Trophoblast cell (in vitro differentiated cells and primary cell): ENCODE data around the gene FRMD8.

Experiments
- DNase-seq, 2 donors: peaks; one replicate each; pipeline ENCODE4 v3.0.0-alpha.2; 2016
- H2AFZ ChIP-seq: 2 replicates; pipeline ENCODE4 v1.6.1; 2013; ENCODE audit warnings: low read length, moderate library complexity, mild to moderate bottlenecking; ENCODE audit not compliant: insufficient read depth, poor library complexity
- H2AK5ac ChIP-seq: 2 replicates; pipeline ENCODE4 v1.6.1; 2013; ENCODE audit warnings: mild to moderate bottlenecking, low read length
- H2BK120ac ChIP-seq: 2 replicates; pipeline ENCODE4 v1.6.1; 2013; ENCODE audit warnings: low read length, mild to moderate bottlenecking, moderate library complexity; ENCODE audit not compliant: insufficient read depth, poor library complexity
- H2BK12ac ChIP-seq: 2 replicates; pipeline ENCODE4 v1.6.1; 2013; ENCODE audit warnings: mild to moderate bottlenecking, low read length, moderate library complexity
- H2BK5ac ChIP-seq: 2 replicates; pipeline ENCODE4 v1.6.1; 2013; ENCODE audit warnings: low read length, low read depth, moderate library complexity, mild to moderate bottlenecking; ENCODE audit not compliant: poor library complexity
- H3K14ac ChIP-seq: 2 replicates; pipeline ENCODE4 v1.6.1; 2013; ENCODE audit warnings: mild to moderate bottlenecking, low read length
- H3K18ac ChIP-seq: 2 replicates; pipeline ENCODE4 v1.6.1; 2013; ENCODE audit warnings: mild to moderate bottlenecking, low read length
- H3K23ac ChIP-seq: 2 replicates; pipeline ENCODE4 v1.6.1; 2013; ENCODE audit warnings: low read length
- H3K27ac ChIP-seq: 2 replicates; pipeline ENCODE4 v1.5.1; 2013; ENCODE audit warnings: low read depth, mild to moderate bottlenecking, inconsistent platforms, low read length, moderate library complexity
- H3K27me3 ChIP-seq: 2 replicates; pipeline ENCODE4 v1.6.1; 2013; ENCODE audit warnings: inconsistent platforms, mild to moderate bottlenecking, low read length, moderate library complexity; ENCODE audit not compliant: insufficient read depth
- H3K36me3 ChIP-seq, 2 experiments: 1 replicate in 1 of 2; 2 replicates in 1 of 2; pipeline ENCODE4 v1.6.1; 2013; ENCODE audit warnings: low read length in 2 of 2, mild to moderate bottlenecking in 2 of 2, moderate library complexity in 1 of 2; ENCODE audit not compliant: insufficient read depth in 2 of 2, control insufficient read depth in 1 of 2
- H3K4ac ChIP-seq: 2 replicates; pipeline ENCODE4 v1.6.1; 2013; ENCODE audit warnings: low read depth, mild to moderate bottlenecking, low read length, moderate library complexity
- H3K4me1 ChIP-seq, 2 experiments: 1 replicate in 1 of 2; 2 replicates in 1 of 2; pipeline ENCODE4 v1.6.1; 2013; ENCODE audit warnings: low read length in 2 of 2, mild to moderate bottlenecking in 2 of 2, moderate library complexity in 1 of 2; ENCODE audit not compliant: insufficient read depth in 2 of 2, control insufficient read depth in 1 of 2
- H3K4me2 ChIP-seq: 2 replicates; pipeline ENCODE4 v1.6.1; 2013; ENCODE audit warnings: inconsistent platforms, mild to moderate bottlenecking, low read length, moderate library complexity
- H3K4me3 ChIP-seq: 2 replicates; pipeline ENCODE4 v1.5.1; 2013; ENCODE audit warnings: mild to moderate bottlenecking, low read depth, low read length, inconsistent platforms
- H3K79me1 ChIP-seq: one replicate; pipeline ENCODE4 v1.6.1; 2013; ENCODE audit warnings: low read length
- H3K79me2 ChIP-seq: 2 replicates; pipeline ENCODE4 v1.6.1; 2013; ENCODE audit warnings: low read length, mild to moderate bottlenecking; ENCODE audit not compliant: control insufficient read depth, insufficient read depth, poor library complexity
- H3K9ac ChIP-seq: 2 replicates; pipeline ENCODE4 v1.6.1; 2013; ENCODE audit warnings: mild to moderate bottlenecking, low read length
- H3K9me3 ChIP-seq: 2 replicates; pipeline ENCODE4 v1.6.1; 2013; ENCODE audit warnings: low read depth, mild to moderate bottlenecking, control low read depth, inconsistent platforms, low read length; ENCODE audit not compliant: insufficient read depth
- H4K12ac ChIP-seq: 2 replicates; pipeline ENCODE4 v1.6.1; 2013; ENCODE audit warnings: low read depth, mild to moderate bottlenecking, low read length, moderate library complexity
- H4K8ac ChIP-seq: 2 replicates; pipeline ENCODE4 v1.6.1; 2013; ENCODE audit warnings: low read depth, mild to moderate bottlenecking, low read length, moderate library complexity
- H4K91ac ChIP-seq: one replicate; pipeline ENCODE4 v1.6.1; 2013; ENCODE audit warnings: low read depth, mild to moderate bottlenecking, low read length, moderate library complexity
- WGBS: extraction: QIAGEN DNeasy Blood & Tissue Kit; methylation state at CpG from one replicate; pipeline ENCODE4 v1.1.7; 2013; ENCODE audit warnings: missing lambda C conversion rate; ENCODE audit not compliant: insufficient read length, insufficient coverage; ENCODE audit errors: extremely low coverage; 5-methylcytosine and 5-hydroxymethylcytosine counted together

FRMD8 gene

GRCh38 chr11:65357856-65358356 is 28.5 kb upstream of the FRMD8 start:
- peaks cover 5% of the 10 kb centered on the region for H3K9me3 ChIP-seq
- H3K4me2 ChIP-seq = no peak overlapping the region

GRCh38 chr11:65362320-65362931 is 24.0 kb upstream of the FRMD8 start:
- Histone ChIP-seq H2AK5ac (no peak overlapping the region), H3K79me2 (no peaks in the 10 kb centered on the region), H4K12ac (no peak overlapping the region), H2AFZ (no peak overlapping the region), H3K23ac (no peak overlapping the region), H4K8ac (no peak overlapping the region), H4K91ac (no peak overlapping the region), H2BK12ac (no peak overlapping the region), H3K4me1 (peaks cover 0 to 2% of the 10 kb centered on the region in 2 experiments), H3K14ac (no peak overlapping the region), H3K4me2 (no peak overlapping the region), H3K27ac (no peak overlapping the region), H2BK120ac (no peak overlapping the region), H3K9ac (no peak overlapping the region), H3K27me3 (no peaks in the 10 kb centered on the region), H3K79me1 (no peaks in the 10 kb centered on the region), H3K4ac (no peak overlapping the region), H3K36me3 (no peaks in the 10 kb centered on the region), H3K18ac (no peak overlapping the region), H3K9me3 (no peaks in the 10 kb centered on the region), H3K4me3 (no peak overlapping the region), H2BK5ac (no peak overlapping the region)
- WGBS = no CpG with 5 or more reads among the region's 10 CpGs
- DNase-seq = no peak

More at GRCh38 chr11:65357856-65358356, 28.5 kb upstream of the FRMD8 start:
- Histone ChIP-seq H3K4ac (no peak overlapping the region), H3K4me1 (peaks cover 0 to 7% of the 10 kb centered on the region in 2 experiments), H2BK120ac (no peak overlapping the region), H2BK5ac (no peak overlapping the region), H3K14ac (no peak overlapping the region), H2AK5ac (no peak overlapping the region), H3K79me2 (no peaks in the 10 kb centered on the region), H2BK12ac (no peak overlapping the region), H3K4me3 (no peak overlapping the region), H4K8ac (no peak overlapping the region), H3K18ac (no peak overlapping the region), H3K79me1 (no peaks in the 10 kb centered on the region), H3K9ac (no peak overlapping the region), H3K27ac (no peak overlapping the region), H2AFZ (no peak overlapping the region), H4K91ac (no peak overlapping the region), H3K36me3 (peaks cover 2% of the 10 kb centered on the region in 2 experiments), H3K23ac (no peak overlapping the region), H4K12ac (no peak overlapping the region), H3K27me3 (peaks cover 6% of the 10 kb centered on the region)
- no CpG with 5 or more reads among the region's 8 CpGs for WGBS
- no peak for DNase-seq

- no peak overlapping the region for H3K4me2 ChIP-seq
- H3K18ac ChIP-seq = no peak overlapping the region
- H2BK12ac ChIP-seq = no peak overlapping the region
- H2AFZ ChIP-seq = no peak overlapping the region
- H4K8ac ChIP-seq = no peak overlapping the region
- H3K23ac ChIP-seq = no peak overlapping the region
- no peak for DNase-seq
- H3K4me1 ChIP-seq = peaks cover 0 to 2% of the 10 kb centered on the region in 2 experiments
- H3K4me3 ChIP-seq = no peak overlapping the region
- no peak overlapping the region for H3K9ac ChIP-seq
- no peaks in the 10 kb centered on the region for H3K9me3 ChIP-seq
- WGBS = no CpG with 5 or more reads among the region's 6 CpGs
- no peak overlapping the region for H4K12ac ChIP-seq
- H3K27me3 ChIP-seq = no peaks in the 10 kb centered on the region
- H3K27ac ChIP-seq = no peak overlapping the region
- no peak overlapping the region for H3K14ac ChIP-seq
- H2BK120ac ChIP-seq = no peak overlapping the region
- H3K79me1 ChIP-seq = no peaks in the 10 kb centered on the region
- no peak overlapping the region for H2AK5ac ChIP-seq
- H4K91ac ChIP-seq = no peak overlapping the region
- no peak overlapping the region for H3K4ac ChIP-seq
- no peaks in the 10 kb centered on the region for H3K36me3 ChIP-seq
- H3K79me2 ChIP-seq = no peaks in the 10 kb centered on the region
- H2BK5ac ChIP-seq = no peak overlapping the region
Measured at GRCh38 chr11:65362966-65363365, 23.5 kb upstream of the FRMD8 start.

GRCh38 chr11:65363770-65364169 is 22.7 kb upstream of the FRMD8 start:
- no peaks in the 10 kb centered on the region for H3K9me3 ChIP-seq
- H2BK12ac ChIP-seq = no peak overlapping the region
- H2BK5ac ChIP-seq = no peak overlapping the region
- H3K4me1 ChIP-seq = peaks cover 0 to 2% of the 10 kb centered on the region in 2 experiments
- WGBS = no CpG with 5 or more reads among the region's 3 CpGs
- H2AFZ ChIP-seq = no peak overlapping the region
- no peak overlapping the region for H3K4me2 ChIP-seq
- H4K12ac ChIP-seq = no peak overlapping the region
- no peaks in the 10 kb centered on the region for H3K27me3 ChIP-seq
- H3K79me1 ChIP-seq = no peaks in the 10 kb centered on the region
- no peak overlapping the region for H4K8ac ChIP-seq
- no peak overlapping the region for H3K27ac ChIP-seq
- no peak overlapping the region for H3K4me3 ChIP-seq
- H2AK5ac ChIP-seq = no peak overlapping the region
- H4K91ac ChIP-seq = no peak overlapping the region
- no peak for DNase-seq
- no peaks in the 10 kb centered on the region for H3K36me3 ChIP-seq
- no peak overlapping the region for H3K9ac ChIP-seq
- no peak overlapping the region for H3K18ac ChIP-seq
- no peaks in the 10 kb centered on the region for H3K79me2 ChIP-seq
- H2BK120ac ChIP-seq = no peak overlapping the region
- H3K14ac ChIP-seq = no peak overlapping the region
- no peak overlapping the region for H3K23ac ChIP-seq
- H3K4ac ChIP-seq = no peak overlapping the region
